Tibial nerve (tissue), 4 donors: ENCODE measurements around the gene BCR. TPM values are rescaled to one million over a fixed set of nuclear protein-coding genes. Genes with fewer than 3 reads are reported as not detected.

Experiments used
- DNase-seq, 2 donors: peaks; one replicate each; pipeline ENCODE4 v3.0.0-alpha.2; 2019; ENCODE audit warnings: low spot score in 2 of 2
- H3K27ac ChIP-seq, 4 donors: fragments of 200-600 bp; sonication (generic) in 3 of 4; one replicate each; pipeline ENCODE4 v1.5.1; 2017 to 2019; ENCODE audit warnings: mild to moderate bottlenecking in 1 of 4
- H3K27me3 ChIP-seq, 2 donors: fragments of 200-600 bp; sonication (generic) in 1 of 2; one replicate each; pipeline versions ENCODE4 v1.5.1 to v1.6.0; 2017 to 2019
- H3K36me3 ChIP-seq, 3 donors: fragments of 200-600 bp; sonication (generic); one replicate each; pipeline ENCODE4 v1.5.1; 2018 to 2019
- H3K4me1 ChIP-seq, 4 donors: fragments of 200-600 bp; sonication (generic) in 3 of 4; one replicate each; pipeline ENCODE4 v1.5.1; 2017 to 2019
- H3K4me3 ChIP-seq, 4 donors: fragments of 200-600 bp; sonication (generic) in 3 of 4; one replicate each; pipeline ENCODE4 v1.5.1; 2017 to 2019; ENCODE audit warnings: mild to moderate bottlenecking in 1 of 4, moderate library complexity in 1 of 4
- H3K9me3 ChIP-seq, 4 donors: fragments of 200-600 bp; sonication (generic) in 3 of 4; one replicate each; pipeline ENCODE4 v1.5.1; 2017 to 2019
- EP300 ChIP-seq, 2 donors: sonication (generic); formaldehyde crosslinking; IDR thresholded peaks; one replicate each; pipeline ENCODE4 v1.6.1; 2017; ENCODE audit warnings: antibody characterized with exemption in 2 of 2, mild to moderate bottlenecking in 1 of 2
- POLR2A ChIP-seq, 2 donors: fragments of 450-650 bp; IDR thresholded peaks; one replicate each; pipeline ENCODE4 v1.6.1; 2017; ENCODE audit warnings: antibody characterized with exemption in 2 of 2, mild to moderate bottlenecking in 2 of 2, moderate library complexity in 2 of 2
- WGBS, 2 donors: methylation state at CpG; one replicate each; pipeline ENCODE4 v1.1.5; 2018; 5-methylcytosine and 5-hydroxymethylcytosine counted together
- total RNA-seq, 4 donors: library from RNA; depleted of rRNA; stranded (reverse); fragments of >200 nt; gene quantifications; one replicate each; pipeline ENCODE4 v1.1.0, GENCODE V29; 2016
- TF ChIP-seq, protein P1 (sequence below), 5 experiments: fragments of 200-600 bp in 3 of 5; fragments of 450-650 bp in 2 of 5; sonication (generic) in 3 of 5; IDR thresholded peaks; one replicate each; pipeline ENCODE4 v1.5.1; 2016 to 2019; ENCODE audit warnings: antibody characterized with exemption in 5 of 5, mild to moderate bottlenecking in 3 of 5, moderate library complexity in 2 of 5

The BCR gene
- total RNA-seq, 4 donors from 2014 or later = 99.0 to 174 (median 120) TPM

DNA sequence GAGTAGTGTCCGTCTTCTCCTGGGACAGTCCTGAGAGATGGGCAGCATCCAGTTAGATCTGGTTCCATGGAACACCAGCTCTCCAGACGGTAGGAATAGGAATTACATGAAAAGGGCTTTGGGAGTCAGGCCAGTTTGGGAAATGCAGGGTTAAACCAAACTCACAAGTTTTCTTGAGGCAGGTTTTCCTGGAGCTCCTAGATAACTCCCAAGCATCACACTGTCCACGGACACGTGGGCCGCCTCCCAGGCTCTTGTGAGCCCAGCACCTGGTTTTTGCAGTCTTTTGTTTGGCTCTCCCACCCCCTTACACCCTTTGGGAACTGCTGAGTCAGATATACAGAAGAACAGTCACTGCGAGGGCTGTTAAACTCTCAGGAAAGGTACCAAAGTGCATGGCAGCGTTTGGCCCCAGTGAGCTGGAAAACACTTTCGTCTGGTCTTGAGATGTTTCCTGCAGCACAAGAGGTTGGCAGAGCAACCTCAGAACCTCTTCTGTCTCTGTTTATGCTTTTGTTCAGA is 90.0 kb downstream of the BCR start:
- 53 to 58% methylated on average over 8 of the region's 8 CpGs for WGBS, 2 donors
- Histone ChIP-seq H3K4me1 (peaks cover 0 to 4% (median 0%) of the 10 kb centered on the region in 4 donors), H3K27ac (no peak overlapping the region), H3K9me3 (no peaks in the 10 kb centered on the region), H3K36me3 (peaks cover 0 to 86% (median 7%) of the 10 kb centered on the region in 3 donors), H3K27me3 (no peaks in the 10 kb centered on the region), H3K4me3 (no peak overlapping the region)
- DNase-seq = no peak
- TF ChIP-seq, protein P1, sequence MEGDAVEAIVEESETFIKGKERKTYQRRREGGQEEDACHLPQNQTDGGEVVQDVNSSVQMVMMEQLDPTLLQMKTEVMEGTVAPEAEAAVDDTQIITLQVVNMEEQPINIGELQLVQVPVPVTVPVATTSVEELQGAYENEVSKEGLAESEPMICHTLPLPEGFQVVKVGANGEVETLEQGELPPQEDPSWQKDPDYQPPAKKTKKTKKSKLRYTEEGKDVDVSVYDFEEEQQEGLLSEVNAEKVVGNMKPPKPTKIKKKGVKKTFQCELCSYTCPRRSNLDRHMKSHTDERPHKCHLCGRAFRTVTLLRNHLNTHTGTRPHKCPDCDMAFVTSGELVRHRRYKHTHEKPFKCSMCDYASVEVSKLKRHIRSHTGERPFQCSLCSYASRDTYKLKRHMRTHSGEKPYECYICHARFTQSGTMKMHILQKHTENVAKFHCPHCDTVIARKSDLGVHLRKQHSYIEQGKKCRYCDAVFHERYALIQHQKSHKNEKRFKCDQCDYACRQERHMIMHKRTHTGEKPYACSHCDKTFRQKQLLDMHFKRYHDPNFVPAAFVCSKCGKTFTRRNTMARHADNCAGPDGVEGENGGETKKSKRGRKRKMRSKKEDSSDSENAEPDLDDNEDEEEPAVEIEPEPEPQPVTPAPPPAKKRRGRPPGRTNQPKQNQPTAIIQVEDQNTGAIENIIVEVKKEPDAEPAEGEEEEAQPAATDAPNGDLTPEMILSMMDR (IDR thresholded peaks at IDR 0.05) = no peak
- TF ChIP-seq POLR2A (IDR thresholded peaks at IDR 0.05) (no peak), EP300 (IDR thresholded peaks at IDR 0.05) (no peak)

DNA sequence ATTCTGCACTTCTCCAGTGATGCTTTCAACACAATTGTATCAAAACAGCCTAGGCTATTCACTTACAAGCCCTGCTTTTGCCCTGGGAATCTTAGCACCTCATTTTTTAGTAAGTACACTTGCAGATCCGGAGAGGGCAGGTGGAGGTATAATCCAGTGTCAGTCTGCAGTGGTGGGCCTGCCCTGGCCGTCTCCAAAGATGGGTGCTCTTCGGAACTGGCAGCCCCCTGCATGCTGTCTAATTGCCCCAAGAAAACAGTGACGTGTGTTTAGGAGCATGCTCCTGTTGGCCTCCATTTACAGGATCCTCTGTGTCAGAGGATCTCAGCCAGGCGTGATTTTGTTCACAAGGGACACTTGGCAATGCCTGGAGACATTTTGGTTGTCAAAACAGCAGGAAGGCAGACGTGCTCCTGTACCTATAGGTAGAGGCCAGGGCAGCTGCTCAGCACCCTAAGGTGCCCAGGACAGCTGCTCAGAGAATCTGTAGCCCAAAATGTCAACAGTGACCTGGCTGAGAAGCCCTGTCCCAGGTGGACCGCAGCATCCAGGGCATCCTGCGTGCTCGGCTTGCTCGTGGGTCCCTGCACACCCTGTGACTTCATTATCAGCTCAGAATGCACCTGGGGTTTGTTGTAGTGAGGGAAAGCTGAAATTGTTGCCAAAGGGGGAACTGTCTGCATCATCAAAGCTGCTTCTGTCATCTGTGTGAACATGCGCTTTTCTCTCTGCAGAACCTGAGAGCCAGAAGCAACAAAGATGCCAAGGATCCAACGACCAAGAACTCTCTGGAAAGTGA is 90.7 kb downstream of the BCR start:
- no peak overlapping the region for H3K27ac ChIP-seq
- WGBS, 2 donors = 85 to 90% methylated on average over 12 of the region's 12 CpGs
- no peak for TF ChIP-seq POLR2A (IDR thresholded peaks at IDR 0.05)
- TF ChIP-seq EP300 (IDR thresholded peaks at IDR 0.05) = no peak
- TF ChIP-seq, protein P1 (IDR thresholded peaks at IDR 0.05) = no peak
- DNase-seq = no peak
- peaks cover 0 to 93% (median 7%) of the 10 kb centered on the region in 3 donors for H3K36me3 ChIP-seq
- no peaks in the 10 kb centered on the region for H3K27me3 ChIP-seq
- H3K4me1 ChIP-seq = no peaks in the 10 kb centered on the region
- no peak overlapping the region for H3K4me3 ChIP-seq
- H3K9me3 ChIP-seq = no peaks in the 10 kb centered on the region

DNA sequence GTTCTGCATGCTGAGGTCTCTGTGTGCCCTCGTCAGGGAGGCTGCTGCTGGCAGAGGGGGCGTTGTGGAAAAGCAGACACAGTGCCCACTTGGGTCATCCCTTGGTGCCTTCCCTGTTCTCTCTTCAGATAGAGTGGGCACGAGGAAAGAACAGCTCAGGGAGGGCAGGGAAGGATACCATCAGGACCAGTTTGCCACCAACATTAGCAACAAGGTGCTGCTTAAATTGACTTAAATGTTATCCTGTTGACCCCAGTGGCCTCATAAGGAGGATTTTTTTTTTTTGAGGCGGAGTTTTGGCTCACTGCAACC is 91.2 kb downstream of the BCR start:
- H3K27ac ChIP-seq = no peak overlapping the region
- no peaks in the 10 kb centered on the region for H3K9me3 ChIP-seq
- TF ChIP-seq EP300 (IDR thresholded peaks at IDR 0.05) (no peak), POLR2A (IDR thresholded peaks at IDR 0.05) (no peak)
- TF ChIP-seq, protein P1 (IDR thresholded peaks at IDR 0.05) = no peak
- no peak for DNase-seq
- H3K4me1 ChIP-seq = no peaks in the 10 kb centered on the region
- peaks cover 0 to 98% (median 7%) of the 10 kb centered on the region in 3 donors for H3K36me3 ChIP-seq
- H3K27me3 ChIP-seq = no peaks in the 10 kb centered on the region
- no peak overlapping the region for H3K4me3 ChIP-seq
- 81 to 92% methylated on average over 4 of the region's 4 CpGs for WGBS, 2 donors

- H3K27me3 ChIP-seq = no peaks in the 10 kb centered on the region
- H3K36me3 ChIP-seq = peaks cover 0 to 98% (median 7%) of the 10 kb centered on the region in 3 donors
- no peak for DNase-seq
- H3K4me1 ChIP-seq = no peaks in the 10 kb centered on the region
- TF ChIP-seq EP300 (IDR thresholded peaks at IDR 0.05) (no peak), POLR2A (IDR thresholded peaks at IDR 0.05) (no peak)
- TF ChIP-seq, protein P1 (IDR thresholded peaks at IDR 0.05) = no peak
- H3K27ac ChIP-seq = no peak overlapping the region
- no peak overlapping the region for H3K4me3 ChIP-seq
- H3K9me3 ChIP-seq = no peaks in the 10 kb centered on the region
- WGBS, 2 donors = 89 to 100% methylated on average over 2 to 3 of the region's 8 CpGs
Measured at GRCh38 chr22:23272371-23272770, 92.1 kb downstream of the BCR start.

GRCh38 chr22:23272834-23273233 is 92.5 kb downstream of the BCR start:
- Histone ChIP-seq H3K4me1 (peaks cover 0 to under 1% (median 0%) of the 10 kb centered on the region in 4 donors), H3K9me3 (no peaks in the 10 kb centered on the region), H3K36me3 (peaks cover 0 to 99% (median 7%) of the 10 kb centered on the region in 3 donors), H3K27ac (no peak overlapping the region), H3K4me3 (no peak overlapping the region), H3K27me3 (no peaks in the 10 kb centered on the region)
- TF ChIP-seq POLR2A (IDR thresholded peaks at IDR 0.05) = no peak
- no peak for TF ChIP-seq EP300 (IDR thresholded peaks at IDR 0.05)
- TF ChIP-seq, protein P1 (IDR thresholded peaks at IDR 0.05) = no peak
- WGBS, 2 donors = 86 to 91% methylated on average over 7 to 9 of the region's 11 CpGs
- DNase-seq = no peak
